ACC112 (cell line): ENCODE measurements around the gene DNAH5.

Experiments used
- H2AFZ ChIP-seq: fragments of 200-600 bp; sonication (generic); one replicate; pipeline ENCODE4 v1.6.0; 2017; ENCODE audit warnings: antibody characterized with exemption, low read length; ENCODE audit not compliant: unreplicated experiment
- H3K27ac ChIP-seq: fragments of 200-600 bp; sonication (generic); 2 replicates; pipeline ENCODE4 v1.5.1; 2014; ENCODE audit warnings: low read depth, mild to moderate bottlenecking, antibody characterized with exemption, low read length, moderate library complexity
- H3K27me3 ChIP-seq: fragments of 200-600 bp; sonication (generic); 2 replicates; pipeline ENCODE4 v1.6.1; 2014; ENCODE audit warnings: mild to moderate bottlenecking, antibody characterized with exemption, low read length, moderate library complexity, mixed read lengths; ENCODE audit not compliant: insufficient read depth
- H3K36me3 ChIP-seq: fragments of 200-600 bp; sonication (generic); 2 replicates; pipeline ENCODE4 v1.6.1; 2016; ENCODE audit warnings: mild to moderate bottlenecking, antibody characterized with exemption, low read length, moderate library complexity, mixed read lengths; ENCODE audit not compliant: insufficient read depth
- H3K4me1 ChIP-seq: fragments of 200-600 bp; sonication (generic); one replicate; pipeline ENCODE4 v1.6.1; 2016; ENCODE audit warnings: low read length, mixed read lengths; ENCODE audit not compliant: insufficient read depth, unreplicated experiment, control insufficient read depth
- H3K4me3 ChIP-seq: fragments of 200-600 bp; sonication (generic); 2 replicates; pipeline ENCODE4 v1.5.1; 2014; ENCODE audit warnings: mild to moderate bottlenecking, low read depth, low read length
- H3K79me2 ChIP-seq: fragments of 200-600 bp; sonication (generic); one replicate; pipeline ENCODE4 v1.6.0; 2016; ENCODE audit warnings: low read length; ENCODE audit not compliant: control insufficient read depth, unreplicated experiment, insufficient read depth

The DNAH5 gene

DNA sequence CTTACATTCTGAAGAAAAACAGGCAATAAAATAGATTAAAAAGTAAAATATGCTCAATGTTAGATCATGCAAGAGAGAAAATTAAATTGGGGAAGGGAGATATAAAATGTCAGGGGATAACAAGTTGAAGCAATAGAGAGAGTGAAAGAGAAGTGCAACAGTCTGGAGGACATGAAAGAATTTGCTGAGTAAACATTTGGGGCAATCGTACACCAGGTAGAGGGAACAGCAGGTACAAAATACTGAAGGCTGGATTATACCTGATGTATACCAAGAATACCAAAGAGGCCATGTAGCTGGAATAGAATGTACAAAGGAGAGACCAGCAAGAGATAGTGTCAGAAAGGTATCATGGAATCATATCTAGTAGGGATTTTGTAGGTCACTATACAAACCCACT lies 300.8 kb downstream of the DNAH5 start:
- Histone ChIP-seq H3K27me3 (peaks cover 12% of the 10 kb centered on the region), H3K27ac (no peak overlapping the region), H3K79me2 (no peaks in the 10 kb centered on the region), H2AFZ (no peak overlapping the region), H3K4me1 (no peaks in the 10 kb centered on the region), H3K36me3 (no peaks in the 10 kb centered on the region), H3K4me3 (no peak overlapping the region)

- Histone ChIP-seq H3K4me1 (no peaks in the 10 kb centered on the region), H3K79me2 (no peaks in the 10 kb centered on the region), H3K36me3 (no peaks in the 10 kb centered on the region), H3K4me3 (no peak overlapping the region), H3K27ac (no peak overlapping the region), H2AFZ (no peak overlapping the region), H3K27me3 (peaks cover 12% of the 10 kb centered on the region)
These were observed 301.3 kb downstream of the DNAH5 start for GRCh38 chr5:13643196-13643595.
